NCI-H2196 treated with DMSO at 0.1 percent for 48 hours (cell line): ENCODE measurements around the gene CFHR3.
"Not testable (repeated sequence)": the region's sequence is repeated elsewhere in the genome, so short reads cannot be mapped to it uniquely, and the experiment has no call there.

Experiments
- DNase-seq: peaks from one replicate; lab custom pipeline; 2025; ENCODE audit not compliant: unreplicated experiment; lab: John Stamatoyannopoulos, UW

CFHR3 gene

DNA sequence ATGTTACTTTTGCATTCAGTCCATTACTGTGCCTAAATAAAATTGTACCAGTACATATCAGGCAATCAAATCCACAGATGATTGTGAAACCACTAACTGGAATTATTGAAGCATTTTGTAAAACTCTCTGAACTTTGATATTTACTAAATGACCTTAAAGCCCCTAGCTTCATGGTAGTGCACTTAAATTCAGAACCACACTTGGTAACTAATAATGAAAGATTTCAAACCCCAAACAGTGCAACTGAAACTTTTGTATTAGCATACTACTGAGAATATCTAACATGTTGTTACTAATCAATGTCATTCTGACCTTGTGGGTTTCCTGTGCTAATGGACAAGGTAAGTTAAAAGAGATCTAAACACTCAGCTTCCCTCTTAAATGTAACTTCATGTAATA, at the start of gene CFHR3:
CFHR3 (plus strand) TSS at position 238 of the 400 bp plus-strand sequence; CDS start at position 285, 47 bp downstream.
- no peak for DNase-seq

DNA sequence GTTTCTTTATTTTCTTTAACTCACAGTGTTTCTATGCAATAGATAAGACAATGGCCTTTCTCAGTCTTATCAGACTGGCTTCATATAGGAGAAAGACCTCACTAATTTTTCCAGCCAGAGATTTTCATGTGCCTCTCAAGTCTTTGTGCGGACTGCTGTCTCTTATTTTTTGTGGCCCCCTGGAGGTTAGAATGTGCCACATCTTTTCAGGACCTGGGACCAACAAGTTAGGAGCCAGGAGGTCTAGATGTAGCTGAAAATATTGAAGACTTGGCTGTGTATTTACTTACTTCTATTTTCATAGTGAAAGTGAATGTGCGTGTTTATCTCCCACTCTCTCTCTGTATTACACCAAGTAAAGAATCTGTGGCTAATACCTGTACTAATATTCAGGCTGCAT, 42.1 kb upstream of the CFHR3 start:
- no peak for DNase-seq

DNA sequence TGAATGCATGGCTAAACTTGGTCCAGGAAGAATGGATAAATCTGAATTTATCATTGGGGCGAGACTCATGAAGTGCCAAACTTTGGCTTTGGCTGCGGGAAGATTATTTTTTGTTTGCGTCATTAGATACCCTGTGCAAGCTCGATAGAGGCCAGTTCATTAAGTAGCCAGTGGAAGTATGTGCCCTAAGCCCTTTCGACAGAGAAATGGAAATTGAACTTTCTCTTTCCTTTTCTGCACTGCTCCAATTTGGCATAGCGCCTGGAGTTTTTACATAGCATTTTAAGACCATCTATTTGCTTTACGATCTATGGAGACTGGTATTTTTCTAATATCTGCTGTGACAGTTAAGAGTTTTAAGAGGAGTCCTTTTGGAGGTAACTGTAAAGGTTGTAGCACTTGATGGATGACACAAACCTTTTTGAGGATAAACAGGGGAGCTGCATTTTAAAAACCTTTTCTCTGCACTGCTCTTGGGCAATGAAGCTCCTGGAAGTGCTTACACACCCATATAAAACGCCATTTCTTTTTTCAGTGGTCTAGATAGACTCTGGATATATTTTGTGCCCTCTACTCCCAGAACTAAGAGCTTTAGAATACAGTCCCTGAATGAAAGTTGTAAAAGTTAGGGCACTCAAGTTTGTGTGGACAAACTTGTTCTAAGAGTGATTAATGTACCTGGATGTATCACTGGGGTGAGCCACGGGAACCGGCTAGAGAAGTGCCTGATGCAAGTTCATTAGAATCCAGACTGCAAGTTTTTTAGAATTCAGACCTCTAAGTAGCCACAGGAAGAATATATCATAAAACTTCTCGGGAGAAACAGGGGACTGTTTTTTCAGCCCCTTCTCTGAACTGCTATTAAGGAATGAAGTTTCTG, 41.3 kb upstream of the CFHR3 start:
- DNase-seq, result no peak

DNA sequence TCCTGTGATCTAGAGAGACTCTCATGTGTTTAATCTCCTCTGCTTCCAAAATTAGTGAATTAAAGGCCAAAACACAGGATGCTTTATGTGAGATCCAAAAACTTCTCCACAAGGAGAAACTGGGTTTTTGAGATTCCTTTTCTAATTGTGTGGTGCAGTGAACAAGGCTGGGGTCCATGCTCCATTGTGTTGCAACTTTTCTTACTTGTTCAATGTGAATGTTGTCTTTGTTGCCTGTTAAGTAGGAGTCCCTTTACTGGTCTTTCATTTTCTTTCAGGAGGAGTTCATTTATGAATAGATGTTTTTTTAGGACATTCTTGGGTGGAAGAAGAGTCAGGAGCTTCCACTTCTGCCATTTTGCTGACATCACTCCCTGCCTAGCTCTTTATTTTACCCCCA, 40.6 kb upstream of the CFHR3 start:
- no peak for DNase-seq

DNA sequence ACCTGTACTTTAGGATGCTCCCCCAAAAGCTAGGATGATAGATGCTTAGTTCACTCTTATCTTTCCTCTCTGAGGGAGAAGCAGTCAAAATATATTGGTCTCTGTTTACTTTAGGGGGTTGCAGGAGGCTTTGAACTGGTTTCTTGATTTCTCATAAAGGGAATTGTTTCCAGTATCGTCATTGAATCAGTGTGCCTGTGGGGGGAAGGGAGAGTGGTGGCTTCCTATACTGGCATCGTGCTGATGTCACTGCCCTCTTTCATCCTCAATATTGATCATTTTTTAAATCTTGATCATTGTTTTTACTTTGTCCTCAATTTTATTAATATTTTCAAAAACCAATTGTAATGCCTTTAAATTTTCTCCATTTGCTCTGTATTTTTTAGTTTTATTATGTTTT, 40.2 kb upstream of the CFHR3 start:
- no peak for DNase-seq

DNA sequence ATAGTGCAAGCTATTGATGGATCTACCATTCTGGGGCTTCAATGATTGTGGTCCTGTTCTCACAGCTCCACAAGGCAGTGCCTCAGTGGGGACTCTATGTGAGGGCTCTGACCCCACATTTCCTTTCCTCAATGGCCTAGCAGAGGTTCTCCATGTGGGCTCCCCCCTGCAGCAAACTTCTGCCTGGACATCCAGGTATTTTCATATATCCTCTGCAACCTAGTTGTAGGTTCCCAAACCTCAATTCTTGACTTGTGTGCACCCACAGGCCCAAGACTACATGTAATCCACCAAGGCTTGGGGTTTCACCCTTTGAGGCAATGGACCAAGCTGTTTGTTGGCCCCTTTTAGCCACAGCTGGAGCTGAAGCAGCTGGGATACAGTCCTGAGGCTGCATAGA, 35.9 kb upstream of the CFHR3 start:
- no peak for DNase-seq

DNA sequence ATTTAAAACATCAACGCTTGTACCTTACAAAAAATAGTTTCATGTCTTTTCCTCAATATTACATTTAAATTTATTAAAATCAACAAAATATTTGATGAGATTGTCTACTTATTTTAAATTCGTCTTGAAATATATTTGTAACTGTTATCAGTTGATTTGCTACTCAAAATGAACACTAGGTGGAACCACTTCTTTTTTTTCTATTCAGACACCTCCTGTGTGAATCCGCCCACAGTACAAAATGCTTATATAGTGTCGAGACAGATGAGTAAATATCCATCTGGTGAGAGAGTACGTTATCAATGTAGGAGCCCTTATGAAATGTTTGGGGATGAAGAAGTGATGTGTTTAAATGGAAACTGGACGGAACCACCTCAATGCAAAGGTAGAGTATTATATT, 31.4 kb upstream of the CFHR3 start:
- not testable (repeated sequence) for DNase-seq

DNA sequence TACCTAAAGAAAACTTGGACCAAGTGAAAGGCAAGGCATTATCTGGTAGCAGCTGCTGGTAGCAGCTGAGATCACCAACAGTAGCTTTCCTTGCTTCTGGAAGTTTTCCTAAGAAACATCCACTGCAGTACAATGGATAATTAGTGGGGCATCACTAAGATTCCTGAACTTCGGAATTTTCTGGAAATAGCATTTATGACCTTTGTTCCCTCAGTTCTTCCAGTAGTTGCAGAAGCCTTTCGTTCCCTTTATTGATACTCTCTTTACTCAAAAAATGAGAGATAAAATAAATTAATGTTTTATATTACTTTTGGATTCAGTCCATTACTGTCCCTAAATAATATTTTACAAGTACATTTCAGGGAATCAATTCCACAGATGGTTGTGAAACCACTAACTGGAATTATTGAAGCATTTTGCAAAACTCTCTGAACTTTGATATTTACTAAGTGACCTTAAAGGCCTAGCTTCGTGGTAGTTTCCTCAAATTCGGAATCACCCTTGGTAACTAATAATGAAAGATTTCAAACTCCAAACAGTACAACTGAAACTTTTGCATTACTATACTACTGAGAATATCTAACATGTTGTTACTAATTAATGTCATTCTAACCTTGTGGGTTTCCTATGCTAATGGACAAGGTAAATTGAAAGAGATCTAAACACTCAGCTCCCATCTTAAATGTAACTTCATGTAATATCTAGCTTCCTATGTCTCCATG, 9.5 kb upstream of the CFHR3 start:
- DNase-seq, result not testable (repeated sequence)

DNA sequence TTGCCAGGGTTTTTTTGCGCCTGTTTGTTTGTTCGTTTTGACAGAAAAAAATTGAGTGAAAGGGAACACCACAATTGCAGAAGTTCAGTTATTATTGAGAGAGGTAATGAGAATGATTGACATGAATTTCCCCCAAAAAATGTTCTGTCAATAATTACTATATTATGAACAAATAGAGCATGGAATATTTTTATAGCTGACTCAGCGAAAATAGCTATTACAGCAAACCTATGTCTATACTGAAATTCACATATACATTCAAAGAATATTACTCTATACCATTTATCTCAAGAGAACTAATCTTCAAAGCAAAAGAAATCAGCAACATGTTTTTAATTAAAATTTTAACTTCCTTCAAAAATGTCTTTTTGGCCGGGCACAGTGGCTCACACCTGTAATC, 4.8 kb upstream of the CFHR3 start:
- DNase-seq, result not testable (repeated sequence)

DNA sequence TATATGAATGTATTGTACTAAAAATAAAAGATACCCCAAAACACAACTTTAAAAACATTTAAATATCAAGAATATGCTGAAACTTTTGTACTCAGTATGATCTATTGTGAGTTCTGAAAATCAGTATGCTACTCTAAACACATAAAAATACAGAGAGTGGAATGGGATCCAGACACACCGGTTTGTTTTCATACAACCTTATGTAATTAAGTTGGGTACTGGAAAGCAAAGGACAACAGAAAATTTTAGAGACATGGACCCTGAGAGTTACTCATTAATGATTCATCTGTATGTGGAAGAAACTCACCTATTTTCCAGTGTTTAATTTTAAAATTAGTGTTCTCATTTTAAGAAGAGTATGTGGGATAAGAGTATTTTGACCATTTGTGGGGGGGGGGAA, 927 bp upstream of the CFHR3 start:
- DNase-seq, result no peak

DNA sequence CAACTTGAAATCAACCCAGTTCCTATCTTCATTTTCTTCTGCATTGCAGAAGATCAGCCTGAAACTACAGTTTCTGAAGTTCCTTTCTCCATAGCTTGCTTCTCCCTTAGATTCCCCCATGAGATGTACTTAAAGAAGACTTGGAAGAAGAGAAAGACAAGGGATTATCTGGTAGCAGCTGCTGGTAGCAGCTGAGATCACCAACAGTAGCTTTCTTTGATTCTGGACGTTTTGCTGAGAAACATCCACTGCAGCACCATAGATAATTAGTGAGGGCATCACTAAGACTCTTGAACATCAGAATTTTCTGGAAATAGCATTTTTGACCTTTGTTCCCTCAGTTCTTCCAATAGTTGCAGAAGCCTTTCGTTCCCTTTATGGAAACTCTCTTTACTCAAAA, 465 bp upstream of the CFHR3 start:
- no peak for DNase-seq

DNA sequence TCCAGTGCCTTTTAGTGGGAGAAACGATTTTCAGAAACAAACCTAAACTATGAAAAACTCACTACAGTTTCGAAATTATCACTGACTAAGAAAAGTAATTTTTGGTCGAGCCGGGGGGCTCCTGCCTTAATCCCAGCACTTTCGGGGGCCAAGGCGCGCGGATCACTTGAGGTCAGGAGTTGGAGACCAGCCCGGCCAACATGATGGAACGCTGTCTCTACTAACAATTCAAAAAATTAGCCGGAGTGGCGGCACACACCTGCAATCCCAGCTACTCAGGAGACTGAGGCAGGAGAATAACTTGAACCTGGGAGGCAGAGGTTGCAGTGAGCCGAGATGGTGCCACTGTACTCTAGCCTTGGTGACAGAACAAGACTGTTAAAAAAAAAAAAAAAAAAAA, 3.0 kb downstream of the CFHR3 start:
- DNase-seq, result no peak

DNA sequence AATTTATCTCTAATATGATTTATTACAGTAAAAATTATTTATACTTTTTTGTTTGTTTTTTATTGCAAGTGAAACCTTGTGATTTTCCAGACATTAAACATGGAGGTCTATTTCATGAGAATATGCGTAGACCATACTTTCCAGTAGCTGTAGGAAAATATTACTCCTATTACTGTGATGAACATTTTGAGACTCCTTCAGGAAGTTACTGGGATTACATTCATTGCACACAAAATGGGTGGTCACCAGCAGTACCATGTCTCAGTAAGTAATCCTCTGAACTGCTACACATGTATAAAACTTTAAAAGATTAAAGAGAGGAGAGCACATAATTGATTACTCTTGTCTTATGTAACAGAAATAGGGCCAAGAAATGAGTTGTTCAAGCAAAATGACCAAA, 4.5 kb downstream of the CFHR3 start:
- DNase-seq, result no peak

DNA sequence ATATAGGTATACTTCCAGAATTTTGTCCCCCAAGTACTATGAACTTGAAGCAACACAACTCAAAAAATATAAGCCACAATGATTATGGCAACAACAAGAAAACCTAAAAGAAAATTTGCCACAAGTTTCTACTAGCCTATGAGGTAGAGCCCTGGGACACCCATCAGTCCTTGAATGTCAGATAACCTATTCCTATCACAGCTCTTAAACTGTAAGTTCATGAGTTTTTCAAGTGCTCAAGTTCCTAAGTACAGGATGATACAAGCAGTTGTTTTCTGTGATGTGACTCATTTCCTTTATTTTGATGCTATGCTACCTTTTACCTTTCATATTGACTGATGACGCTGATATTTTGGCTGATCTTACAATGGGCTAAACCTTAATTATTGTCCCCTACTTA, 16.6 kb downstream of the CFHR3 start:
- not testable (repeated sequence) for DNase-seq

DNA sequence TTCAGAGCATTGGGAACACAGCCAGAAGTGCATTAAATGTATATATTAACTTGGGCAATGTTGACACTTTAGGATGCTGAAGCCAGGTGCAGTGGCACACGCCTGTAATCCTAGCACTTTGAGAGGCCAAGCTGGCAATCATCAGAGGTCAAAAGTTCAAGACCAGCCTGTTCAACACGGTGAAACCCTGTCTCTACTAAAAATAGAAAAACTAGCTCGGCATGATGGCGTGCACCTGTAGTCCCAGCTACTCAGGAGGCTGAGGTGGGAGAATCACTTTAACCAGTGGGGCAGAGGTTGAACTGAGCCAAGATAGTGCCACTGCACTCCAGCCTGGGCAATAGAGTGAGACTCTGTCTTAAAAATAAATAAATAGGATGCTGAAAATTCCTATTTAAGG, 19.5 kb downstream of the CFHR3 start:
- not testable (repeated sequence) for DNase-seq

DNA sequence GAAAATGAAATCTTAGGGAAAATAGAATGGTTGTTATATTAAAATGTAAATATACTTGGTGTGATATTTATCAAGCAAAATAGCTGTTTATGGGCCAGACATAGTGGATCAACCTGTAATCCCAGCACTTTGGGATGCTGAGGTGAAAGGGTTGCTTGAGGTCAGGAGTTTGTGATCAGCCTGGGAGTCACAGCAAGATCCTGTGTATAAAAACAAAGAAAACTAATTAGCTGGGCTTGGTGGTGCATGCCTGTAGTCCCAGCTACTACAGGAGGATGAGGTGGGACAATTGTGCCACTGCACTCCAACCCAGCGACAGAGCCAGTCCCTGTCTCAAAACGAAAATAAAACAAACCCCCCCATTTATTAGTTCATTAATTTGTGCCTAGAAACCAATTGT, 23.3 kb downstream of the CFHR3 start:
- no peak for DNase-seq

DNA sequence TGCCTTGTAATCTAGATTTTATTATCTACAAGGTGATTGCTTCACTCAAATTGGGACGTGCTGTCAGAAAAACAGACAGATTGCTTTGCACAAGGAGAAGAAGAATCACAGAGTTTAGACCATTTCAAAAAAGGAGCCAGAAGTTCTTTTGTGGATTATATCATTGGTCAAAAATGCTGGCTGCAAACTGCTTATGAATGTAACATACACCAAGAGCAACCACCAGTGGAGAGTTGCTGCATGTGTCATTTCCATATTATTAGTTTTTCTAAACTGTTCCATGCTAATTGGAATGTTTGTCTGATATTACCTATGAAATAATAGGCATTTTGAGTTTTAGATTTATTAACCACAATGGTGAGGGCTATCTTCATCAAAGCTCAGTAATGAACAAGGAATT, 27.3 kb downstream of the CFHR3 start:
- not testable (repeated sequence) for DNase-seq

DNA sequence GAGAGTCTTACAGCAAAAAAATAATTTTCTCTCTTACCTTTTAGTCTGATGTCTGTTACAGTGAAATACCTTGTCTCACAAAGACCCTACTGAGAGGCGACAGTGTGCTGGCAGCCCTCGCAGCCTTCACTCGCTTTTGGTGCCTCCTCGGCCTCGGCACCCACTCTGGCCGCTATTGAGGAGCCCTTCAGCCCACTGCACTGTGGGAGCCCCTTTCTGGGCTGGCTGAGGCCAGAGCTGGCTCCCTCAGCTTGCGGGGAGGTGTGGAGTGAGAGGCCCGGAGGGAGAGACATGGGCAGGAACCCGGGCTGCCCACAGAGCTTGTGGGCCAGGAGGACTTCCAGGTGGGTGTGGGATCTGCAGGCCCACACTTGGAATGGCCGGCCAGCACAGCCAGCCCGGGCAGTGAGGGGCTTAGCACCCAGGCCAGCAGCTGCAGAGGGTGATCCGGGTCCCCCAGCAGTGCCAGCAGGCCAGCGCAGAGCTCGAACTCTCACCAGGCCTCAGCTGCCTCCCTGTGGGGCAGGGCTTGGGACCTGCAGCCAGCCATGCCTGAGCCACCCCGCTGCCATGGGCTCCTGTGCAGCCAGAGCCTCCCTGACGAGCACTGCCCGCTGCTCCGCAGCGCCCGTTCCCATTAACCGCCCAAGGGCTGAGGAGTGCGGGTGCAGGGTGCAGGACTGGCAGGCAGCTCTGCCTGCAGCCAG, 34.0 kb downstream of the CFHR3 start:
- no peak for DNase-seq

DNA sequence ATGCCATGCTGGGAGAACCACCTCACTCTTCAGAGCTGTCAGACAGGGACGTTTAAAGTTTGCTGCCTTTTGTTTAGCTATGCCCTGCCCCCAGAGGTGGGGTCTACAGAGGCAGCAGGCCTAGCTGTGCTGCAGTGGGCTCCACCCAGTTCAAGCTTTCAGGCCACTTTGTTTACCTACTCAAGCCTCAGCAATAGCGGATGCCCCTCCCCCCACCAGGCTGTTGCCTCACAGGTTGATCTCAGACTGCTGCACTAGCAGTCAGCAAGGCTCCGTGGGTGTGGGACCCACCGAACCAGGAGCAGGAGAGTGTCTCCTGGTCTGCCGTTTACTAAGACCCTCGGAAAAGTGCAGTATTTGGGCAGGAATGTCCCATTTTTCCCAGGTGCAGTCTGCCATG, 42.8 kb downstream of the CFHR3 start:
- not testable (repeated sequence) for DNase-seq

DNA sequence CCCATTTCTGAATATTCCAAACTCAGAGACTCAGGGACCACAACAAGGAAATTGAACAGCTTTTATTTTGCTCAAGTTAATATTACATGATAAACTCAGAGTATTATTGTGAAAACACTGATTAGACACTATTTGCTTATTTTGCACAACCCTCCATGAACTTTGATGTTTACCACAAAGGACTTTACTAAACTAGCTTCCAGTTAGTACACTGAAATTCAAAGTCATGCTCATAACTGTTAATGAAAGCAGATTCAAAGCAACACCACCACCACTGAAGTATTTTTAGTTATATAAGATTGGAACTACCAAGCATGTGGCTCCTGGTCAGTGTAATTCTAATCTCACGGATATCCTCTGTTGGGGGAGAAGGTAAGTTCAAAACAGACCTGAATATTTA, 44.9 kb downstream of the CFHR3 start, which contains the start of gene CFHR1:
CFHR1 (plus strand) TSS at position 201 of the 400 bp plus-strand sequence; CDS start at position 315, 114 bp downstream.
- DNase-seq, result not testable (repeated sequence)

DNA sequence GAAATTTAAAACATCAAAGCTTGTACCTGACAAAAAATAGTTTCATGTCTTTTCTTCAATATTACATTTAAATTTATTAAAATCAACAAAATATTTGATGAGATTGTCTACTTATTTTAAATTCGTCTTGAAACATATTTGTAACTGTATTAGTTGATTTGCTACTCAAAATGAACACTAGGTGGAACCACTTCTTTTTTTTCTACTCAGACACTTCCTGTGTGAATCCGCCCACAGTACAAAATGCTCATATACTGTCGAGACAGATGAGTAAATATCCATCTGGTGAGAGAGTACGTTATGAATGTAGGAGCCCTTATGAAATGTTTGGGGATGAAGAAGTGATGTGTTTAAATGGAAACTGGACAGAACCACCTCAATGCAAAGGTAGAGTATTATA, 53.2 kb downstream of the CFHR3 start:
- DNase-seq, result not testable (repeated sequence)
